Astrocyte (in vitro differentiated cells and primary cell): ENCODE measurements around the gene MARVELD1. TPM values are rescaled to one million over a fixed set of nuclear protein-coding genes. Genes with fewer than 3 reads are reported as not detected.

ENCODE experiments used
- DNase-seq: peaks from one replicate; pipeline ENCODE4 v3.0.0-alpha.2; 2010; ENCODE audit warnings: low read depth
- FAIRE-seq: peaks from 2 replicates; lab custom pipeline; 2011; peaks lifted over from hg19 to GRCh38; lab: Jason Lieb, UNC
- H2AFZ ChIP-seq: 2 replicates; pipeline ENCODE4 v1.6.0; 2012; ENCODE audit warnings: low read depth, low read length, inconsistent platforms
- H3K27ac ChIP-seq: 2 replicates; pipeline ENCODE4 v1.5.1; 2011; ENCODE audit warnings: low read depth, low read length, inconsistent platforms
- H3K27me3 ChIP-seq: 2 replicates; pipeline ENCODE4 v1.6.0; 2011; ENCODE audit warnings: low read length, inconsistent platforms; ENCODE audit not compliant: insufficient read depth
- H3K36me3 ChIP-seq: 2 replicates; pipeline ENCODE4 v1.5.1; 2011; ENCODE audit warnings: low read length, inconsistent platforms; ENCODE audit not compliant: insufficient read depth
- H3K4me1 ChIP-seq: 2 replicates; pipeline ENCODE4 v1.5.1; 2011; ENCODE audit warnings: low read length, inconsistent platforms; ENCODE audit not compliant: insufficient read depth
- H3K4me2 ChIP-seq: 2 replicates; pipeline ENCODE4 v1.6.0; 2012; ENCODE audit warnings: low read length, inconsistent platforms
- H3K4me3 ChIP-seq: 2 replicates; pipeline ENCODE4 v1.5.1; 2011; ENCODE audit warnings: low read depth, mild to moderate bottlenecking, low read length, inconsistent platforms; ENCODE audit not compliant: insufficient read depth
- H3K79me2 ChIP-seq: 2 replicates; pipeline ENCODE4 v1.6.0; 2012; ENCODE audit warnings: mild to moderate bottlenecking, low read length, inconsistent platforms; ENCODE audit not compliant: insufficient read depth
- H3K9ac ChIP-seq: 2 replicates; pipeline ENCODE4 v1.6.0; 2012; ENCODE audit warnings: mild to moderate bottlenecking, low read length, inconsistent platforms
- H3K9me3 ChIP-seq: 2 replicates; pipeline ENCODE4 v1.5.1; 2012; ENCODE audit warnings: low read depth, mild to moderate bottlenecking, low read length, inconsistent platforms; ENCODE audit not compliant: insufficient read depth
- H4K20me1 ChIP-seq: 2 replicates; pipeline ENCODE4 v1.6.0; 2012; ENCODE audit warnings: low read length, inconsistent platforms; ENCODE audit not compliant: insufficient read depth
- H3K27ac Mint-ChIP-seq: one replicate; pipeline ENCODE4 v1.8.0; 2021; ENCODE audit warnings: mild to moderate bottlenecking, mixed read lengths; ENCODE audit not compliant: unreplicated experiment
- H3K27me3 Mint-ChIP-seq: one replicate; pipeline ENCODE4 v1.8.0; 2021; ENCODE audit warnings: low read depth, mixed read lengths; ENCODE audit not compliant: unreplicated experiment
- H3K36me3 Mint-ChIP-seq: one replicate; pipeline ENCODE4 v1.8.0; 2021; ENCODE audit warnings: low read depth, mixed read lengths; ENCODE audit not compliant: unreplicated experiment
- H3K4me1 Mint-ChIP-seq: one replicate; pipeline ENCODE4 v1.8.0; 2021; ENCODE audit warnings: low read depth, mixed read lengths; ENCODE audit not compliant: unreplicated experiment
- H3K4me3 Mint-ChIP-seq: one replicate; pipeline ENCODE4 v1.8.0; 2021; ENCODE audit warnings: mild to moderate bottlenecking, moderate library complexity, mixed read lengths; ENCODE audit not compliant: unreplicated experiment
- H3K9me3 Mint-ChIP-seq: one replicate; pipeline ENCODE4 v1.8.0; 2021; ENCODE audit warnings: mild to moderate bottlenecking, mixed read lengths; ENCODE audit not compliant: unreplicated experiment
- CTCF ChIP-seq: IDR thresholded peaks from 2 replicates; pipeline ENCODE4 v1.5.1; 2011; ENCODE audit warnings: low read depth, mild to moderate bottlenecking, inconsistent platforms, low read length, moderate library complexity; ENCODE audit not compliant: insufficient read depth
- EZH2 ChIP-seq: IDR thresholded peaks from 2 replicates; pipeline ENCODE4 v1.6.1; 2012; ENCODE audit warnings: mild to moderate bottlenecking, low read length, inconsistent platforms; ENCODE audit not compliant: insufficient read depth
- total RNA-seq: library from RNA; stranded (reverse); gene quantifications from 2 replicates; pipeline ENCODE4 v1.2.1, GENCODE V29; 2021

The MARVELD1 gene
- total RNA-seq, 1 donor from 2014 or later: 69.7 TPM

DNA sequence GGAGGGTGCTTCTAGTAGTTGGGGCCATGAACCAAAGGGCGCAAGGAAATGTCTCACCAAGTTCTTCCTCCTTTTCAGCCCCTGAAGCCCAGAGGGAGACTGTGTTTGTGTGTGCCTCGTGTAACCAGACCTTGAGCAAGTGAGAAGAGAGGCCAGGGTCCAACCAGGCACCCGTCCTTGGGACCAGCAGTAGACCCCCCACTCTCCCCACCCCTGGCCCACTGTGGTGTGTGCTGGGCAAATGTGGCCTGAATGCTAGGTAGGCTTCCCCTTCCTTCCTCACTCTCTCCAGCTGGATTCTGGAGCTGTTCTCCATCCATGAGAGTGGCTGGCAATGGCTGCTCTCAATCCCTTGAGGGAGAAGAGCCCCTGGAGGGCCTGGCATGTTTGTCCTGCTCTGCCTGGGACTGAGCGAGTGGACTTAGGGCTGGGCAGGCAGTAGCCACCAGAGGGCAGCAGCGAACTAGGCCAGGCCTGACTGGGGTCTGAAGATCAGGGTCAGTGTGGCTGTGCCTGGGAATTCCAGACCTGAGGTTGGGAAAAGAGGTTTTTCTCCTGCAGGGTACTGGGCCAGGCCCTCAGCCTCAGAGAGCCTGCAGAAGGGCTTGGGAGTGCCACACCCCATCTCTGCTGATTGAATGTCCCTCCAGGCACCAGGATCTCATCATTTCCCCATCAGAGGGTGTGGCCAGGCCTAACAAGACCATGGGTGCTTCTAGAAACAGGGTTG is 45.8 kb downstream of the MARVELD1 start:
- no peak for FAIRE-seq
- Mint-ChIP-seq H3K9me3 (no peaks in the 10 kb centered on the region), H3K27ac (peak overlapping the region; percentile 18), H3K27me3 (no peaks in the 10 kb centered on the region), H3K4me1 (peaks cover 19% of the 10 kb centered on the region), H3K4me3 (no peak overlapping the region), H3K36me3 (peaks cover 18% of the 10 kb centered on the region)
- Histone ChIP-seq H3K4me1 (no peaks in the 10 kb centered on the region), H3K4me3 (no peak overlapping the region), H3K4me2 (no peak overlapping the region), H4K20me1 (peaks cover 22% of the 10 kb centered on the region), H3K36me3 (peaks cover 8% of the 10 kb centered on the region), H3K79me2 (no peaks in the 10 kb centered on the region), H2AFZ (no peak overlapping the region), H3K9ac (no peak overlapping the region), H3K9me3 (no peaks in the 10 kb centered on the region), H3K27ac (no peak overlapping the region), H3K27me3 (no peaks in the 10 kb centered on the region)
- DNase-seq: peak; percentile 22
- TF ChIP-seq CTCF (peak; percentile 76), EZH2 (no peak)

DNA sequence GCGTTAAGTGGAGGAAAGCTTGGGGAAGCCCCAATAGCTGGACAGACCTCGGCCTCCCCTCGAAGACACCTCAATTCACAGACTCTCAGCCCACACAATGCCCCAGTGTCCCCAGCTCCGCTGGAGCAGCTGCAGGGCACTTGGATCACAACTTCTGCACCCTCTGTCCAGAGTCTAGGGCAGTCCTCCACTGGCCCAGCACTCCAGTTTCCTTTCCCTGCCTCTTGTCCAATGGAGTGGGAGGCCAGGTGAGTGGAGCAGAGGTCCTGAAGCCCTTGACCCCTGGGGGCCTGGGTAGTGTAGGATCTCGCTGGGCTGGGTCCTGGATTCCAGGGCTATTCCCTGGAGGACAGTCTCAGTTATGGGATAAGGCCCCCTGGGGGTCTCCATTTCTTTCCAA is 46.4 kb downstream of the MARVELD1 start:
- no peak overlapping the region for H3K4me3 Mint-ChIP-seq

More for the DNA sequence above, 46.4 kb downstream of the MARVELD1 start:
- no peaks in the 10 kb centered on the region for H3K9me3 Mint-ChIP-seq
- Histone ChIP-seq H3K36me3 (peaks cover 2% of the 10 kb centered on the region), H3K27me3 (no peaks in the 10 kb centered on the region), H3K9me3 (no peaks in the 10 kb centered on the region), H2AFZ (no peak overlapping the region), H3K4me2 (no peak overlapping the region), H4K20me1 (peaks cover 22% of the 10 kb centered on the region), H3K79me2 (no peaks in the 10 kb centered on the region), H3K4me1 (no peaks in the 10 kb centered on the region), H3K4me3 (no peak overlapping the region), H3K9ac (no peak overlapping the region), H3K27ac (no peak overlapping the region)
- TF ChIP-seq CTCF (no peak), EZH2 (no peak)
- peaks cover 24% of the 10 kb centered on the region for H3K4me1 Mint-ChIP-seq
- FAIRE-seq (no peak), DNase-seq (no peak)
- H3K27ac Mint-ChIP-seq: peak overlapping the region; percentile 18
- H3K36me3 Mint-ChIP-seq: peaks cover 15% of the 10 kb centered on the region
- H3K27me3 Mint-ChIP-seq: no peaks in the 10 kb centered on the region
